Caco-2 (cell line): Measurements from ENCODE around the gene SLC25A41. TPM values are rescaled to one million over a fixed set of nuclear protein-coding genes. Genes with fewer than 3 reads are reported as not detected.

ENCODE experiments used
- BruUV-seq: library from RNA; stranded (reverse); fragments of 400-500 nt; replicated peaks from 2 replicates; lab custom pipeline; 2021; lab: Mats Ljungman, UMichigan
- CTCF ChIA-PET: fragments of 300-600 bp; sonication (Branson Sonifier 250); formaldehyde crosslinking; loops from one replicate; lab custom pipeline; 2022; ENCODE audit warnings: antibody characterized with exemption; lab: Charles Lee
- POLR2A ChIA-PET: fragments of 300-600 bp; sonication (Branson Sonifier 250); formaldehyde crosslinking; loops from one replicate; lab custom pipeline; 2022; ENCODE audit warnings: antibody characterized with exemption; lab: Charles Lee
- DNase-seq, 2 experiments: peaks; one replicate each; pipeline versions ENCODE4 v3.0.0 to v3.0.0-alpha.2; 2020 to 2022
- H3K27me3 ChIP-seq: replicated peaks from 2 replicates; pipeline ENCODE4 v1.6.0; 2011; ENCODE audit warnings: low read length; ENCODE audit not compliant: control insufficient read depth, insufficient read depth
- H3K36me3 ChIP-seq: 2 replicates; pipeline ENCODE4 v1.5.1; 2011; ENCODE audit warnings: low read length; ENCODE audit not compliant: control insufficient read depth, insufficient read depth
- H3K4me1 ChIP-seq: fragments of 250-450 bp; sonication (Bioruptor Pico); 2 replicates; pipeline ENCODE4 v1.5.1; 2020; ENCODE audit warnings: mild to moderate bottlenecking
- H3K4me3 ChIP-seq: 2 replicates; pipeline ENCODE4 v1.5.1; 2011; ENCODE audit warnings: low read depth, mild to moderate bottlenecking, control low read depth, low read length
- H3K9me3 ChIP-seq: fragments of 250-450 bp; sonication (Bioruptor Pico); 2 replicates; pipeline ENCODE4 v1.5.1; 2020; ENCODE audit warnings: mild to moderate bottlenecking, moderate library complexity
- H3K27ac Mint-ChIP-seq: one replicate; pipeline ENCODE4 v1.8.0; 2022; ENCODE audit warnings: mixed read lengths; ENCODE audit not compliant: unreplicated experiment
- H3K27me3 Mint-ChIP-seq: one replicate; pipeline ENCODE4 v1.8.0; 2022; ENCODE audit warnings: mixed read lengths; ENCODE audit not compliant: insufficient read depth, unreplicated experiment
- H3K36me3 Mint-ChIP-seq: one replicate; pipeline ENCODE4 v1.8.0; 2022; ENCODE audit warnings: mild to moderate bottlenecking, mixed read lengths; ENCODE audit not compliant: insufficient read depth, unreplicated experiment
- H3K4me1 Mint-ChIP-seq: one replicate; pipeline ENCODE4 v1.8.0; 2022; ENCODE audit warnings: low read depth, mixed read lengths; ENCODE audit not compliant: unreplicated experiment
- H3K4me3 Mint-ChIP-seq: one replicate; pipeline ENCODE4 v1.8.0; 2022; ENCODE audit warnings: mild to moderate bottlenecking, moderate library complexity, mixed read lengths; ENCODE audit not compliant: unreplicated experiment
- H3K9me3 Mint-ChIP-seq: one replicate; pipeline ENCODE4 v1.8.0; 2022; ENCODE audit warnings: mixed read lengths; ENCODE audit not compliant: unreplicated experiment
- CTCF ChIP-seq, 2 experiments: fragments of 200-600 bp in 1 of 2; IDR thresholded peaks; 1 replicate in 1 of 2; 2 replicates in 1 of 2; pipeline versions ENCODE4 v1.5.1 to v1.8.0; 2011 to 2022; ENCODE audit warnings: antibody characterized with exemption in 1 of 2, control low read depth in 1 of 2, inconsistent platforms in 1 of 2, low read depth in 1 of 2, low read length in 1 of 2, mild to moderate bottlenecking in 1 of 2, moderate library complexity in 1 of 2; ENCODE audit not compliant: insufficient read depth in 1 of 2, severe bottlenecking in 1 of 2, unreplicated experiment in 1 of 2
- intact Hi-C: fragments of 100-400 bp; cut with micrococcal nuclease; formaldehyde crosslinking; loops from one replicate; pipeline ENCODE4 v1.10.0; 2022; ENCODE audit not compliant: unreplicated experiment
- total RNA-seq: library from RNA; stranded (reverse); gene quantifications from 2 replicates; pipeline ENCODE4 v1.2.3, GENCODE V29; 2022

The SLC25A41 gene
- total RNA-seq, 1 experiment from 2014 or later, result not detected

- Mint-ChIP-seq H3K27ac (no peak overlapping the region), H3K4me3 (no peak overlapping the region), H3K27me3 (no peaks in the 10 kb centered on the region), H3K4me1 (no peaks in the 10 kb centered on the region), H3K9me3 (peaks cover 8% of the 10 kb centered on the region), H3K36me3 (peaks cover 28% of the 10 kb centered on the region)
- intact Hi-C loops, result no loop called here
- Histone ChIP-seq H3K4me3 (no peak overlapping the region), H3K27me3 (no peaks in the 10 kb centered on the region), H3K4me1 (no peaks in the 10 kb centered on the region), H3K9me3 (no peaks in the 10 kb centered on the region), H3K36me3 (no peaks in the 10 kb centered on the region; the same call in 1 of the 2 replicates)
- BruUV-seq, result no TSS peak
- no peak for DNase-seq
- TF ChIP-seq CTCF (IDR thresholded peaks at IDR 0.05; ENCODE audit: insufficient read depth in 1 of 2, low read depth in 1 of 2, low read length in 1 of 2, severe bottlenecking in 1 of 2, unreplicated experiment in 1 of 2), result no peak
- ChIA-PET CTCF (no interaction called here), POLR2A (no interaction called here)
Observed at GRCh38 chr19:6442087-6442688, 8.6 kb upstream of the SLC25A41 start.

GRCh38 chr19:6440905-6441304 is 7.3 kb upstream of the SLC25A41 start:
- Histone ChIP-seq H3K36me3 (no peaks in the 10 kb centered on the region; the same call in 1 of the 2 replicates), H3K27me3 (no peaks in the 10 kb centered on the region), H3K9me3 (no peaks in the 10 kb centered on the region), H3K4me3 (no peak overlapping the region), H3K4me1 (no peaks in the 10 kb centered on the region)
- ChIA-PET CTCF (no interaction called here), POLR2A (no interaction called here)
- Mint-ChIP-seq H3K4me1 (no peaks in the 10 kb centered on the region), H3K4me3 (no peak overlapping the region), H3K9me3 (peaks cover 8% of the 10 kb centered on the region), H3K27me3 (no peaks in the 10 kb centered on the region), H3K36me3 (peaks cover 21% of the 10 kb centered on the region), H3K27ac (no peak overlapping the region)
- TF ChIP-seq CTCF (IDR thresholded peaks at IDR 0.05; ENCODE audit: insufficient read depth in 1 of 2, low read depth in 1 of 2, low read length in 1 of 2, severe bottlenecking in 1 of 2, unreplicated experiment in 1 of 2), result no peak
- BruUV-seq, result no TSS peak
- intact Hi-C loops, result no loop called here
- DNase-seq, result no peak

- H3K4me3 Mint-ChIP-seq, result no peak overlapping the region
- Histone ChIP-seq H3K4me1 (no peaks in the 10 kb centered on the region), H3K9me3 (no peaks in the 10 kb centered on the region), H3K27me3 (no peaks in the 10 kb centered on the region), H3K36me3 (no peaks in the 10 kb centered on the region; the same call in 1 of the 2 replicates), H3K4me3 (no peak overlapping the region)
- no peak overlapping the region for H3K27ac Mint-ChIP-seq
- POLR2A ChIA-PET, result no interaction called here
- BruUV-seq, result no TSS peak
- no peak for DNase-seq
- H3K27me3 Mint-ChIP-seq, result no peaks in the 10 kb centered on the region
- intact Hi-C loops, result no loop called here
- H3K9me3 Mint-ChIP-seq, result no peaks in the 10 kb centered on the region
- H3K36me3 Mint-ChIP-seq, result peaks cover 15% of the 10 kb centered on the region
- CTCF ChIA-PET, result no interaction called here
- H3K4me1 Mint-ChIP-seq, result no peaks in the 10 kb centered on the region
- no peak for TF ChIP-seq CTCF (IDR thresholded peaks at IDR 0.05; ENCODE audit: insufficient read depth in 1 of 2, low read depth in 1 of 2, low read length in 1 of 2, severe bottlenecking in 1 of 2, unreplicated experiment in 1 of 2)
Observed at GRCh38 chr19:6439743-6440142, 6.2 kb upstream of the SLC25A41 start.
